PC-9 (cell line): ENCODE results near the gene CRADD. TPM values are rescaled to one million over a fixed set of nuclear protein-coding genes. Genes with fewer than 3 reads are reported as not detected.

ENCODE experiments used
- BruUV-seq: library from RNA; stranded (reverse); fragments of 400-500 nt; replicated peaks from 2 replicates; lab custom pipeline; 2021; lab: Mats Ljungman, UMichigan
- CTCF ChIA-PET: fragments of 300-600 bp; sonication (Branson Sonifier 250); formaldehyde crosslinking; loops from one replicate; lab custom pipeline; 2022; ENCODE audit warnings: antibody characterized with exemption; lab: Charles Lee
- POLR2A ChIA-PET: fragments of 300-600 bp; sonication (Branson Sonifier 250); formaldehyde crosslinking; loops from one replicate; lab custom pipeline; 2022; ENCODE audit warnings: antibody characterized with exemption; ENCODE audit not compliant: unreplicated experiment; lab: Charles Lee
- DNase-seq, 2 experiments: peaks; one replicate each; pipeline versions ENCODE4 v3.0.0 to v3.0.0-alpha.2; 2015 to 2022; ENCODE audit warnings: mixed read lengths in 1 of 2
- H2AFZ ChIP-seq: fragments of 200-600 bp; sonication (generic); 2 replicates; pipeline ENCODE4 v1.8.1; 2017; ENCODE audit warnings: antibody characterized with exemption
- H3F3A ChIP-seq: fragments of 200-600 bp; sonication (generic); 2 replicates; pipeline ENCODE4 v1.8.1; 2017; ENCODE audit warnings: antibody characterized with exemption, mild to moderate bottlenecking, low read depth; ENCODE audit not compliant: insufficient read depth
- H3K27ac ChIP-seq: fragments of 200-600 bp; sonication (generic); 2 replicates; pipeline ENCODE4 v1.6.1; 2016; ENCODE audit warnings: mixed run types
- H3K27me3 ChIP-seq: fragments of 200-600 bp; sonication (generic); 2 replicates; pipeline ENCODE4 v1.6.1; 2016; ENCODE audit warnings: low read depth, mixed run types; ENCODE audit not compliant: insufficient read depth
- H3K36me3 ChIP-seq: fragments of 200-600 bp; sonication (generic); 2 replicates; pipeline ENCODE4 v1.6.1; 2016; ENCODE audit warnings: low read depth, mixed run types
- H3K4me1 ChIP-seq: fragments of 200-600 bp; sonication (generic); replicated peaks from 2 replicates; pipeline ENCODE4 v1.6.1; 2016; ENCODE audit warnings: mixed run types; ENCODE audit not compliant: insufficient read depth
- H3K4me2 ChIP-seq: fragments of 200-600 bp; sonication (generic); 2 replicates; pipeline ENCODE4 v1.6.1; 2017; ENCODE audit warnings: mixed run types
- H3K4me3 ChIP-seq: fragments of 200-600 bp; sonication (generic); 2 replicates; pipeline ENCODE4 v1.6.1; 2016; ENCODE audit warnings: mixed run types
- H3K79me2 ChIP-seq: fragments of 200-600 bp; sonication (generic); 2 replicates; pipeline ENCODE4 v1.6.1; 2017; ENCODE audit warnings: low read depth, mixed run types
- H3K9me2 ChIP-seq: fragments of 200-600 bp; sonication (generic); 2 replicates; pipeline ENCODE4 v1.8.1; 2017; ENCODE audit warnings: mild to moderate bottlenecking; ENCODE audit not compliant: insufficient read depth
- H3K9me3 ChIP-seq: fragments of 200-600 bp; sonication (generic); 2 replicates; pipeline ENCODE4 v1.8.1; 2016; ENCODE audit warnings: low read depth; ENCODE audit not compliant: insufficient read depth
- H4K20me1 ChIP-seq: fragments of 200-600 bp; sonication (generic); 2 replicates; pipeline ENCODE4 v1.8.1; 2017; ENCODE audit not compliant: insufficient read depth
- CTCF ChIP-seq: fragments of 200-600 bp; sonication (generic); conservative IDR thresholded peaks from 2 replicates; pipeline ENCODE4 v1.6.1; 2017; ENCODE audit warnings: mixed run types, antibody characterized with exemption, mild to moderate bottlenecking, moderate library complexity
- EZH2 ChIP-seq: fragments of 200-600 bp; sonication (generic); IDR thresholded peaks from 2 replicates; pipeline ENCODE4 v1.8.0; 2017; ENCODE audit warnings: antibody characterized with exemption, low read depth
- intact Hi-C: fragments of 100-400 bp; cut with micrococcal nuclease; formaldehyde crosslinking; loops from one replicate; pipeline ENCODE4 v1.10.0; 2022; ENCODE audit not compliant: unreplicated experiment
- total RNA-seq: library from RNA; stranded (reverse); gene quantifications from 2 replicates; pipeline ENCODE4 v1.2.3, GENCODE V29; 2021

Gene CRADD
- total RNA-seq, 1 experiment from 2014 or later = 7.6 TPM

- Histone ChIP-seq H3K27ac (no peak overlapping the region), H3K9me2 (peaks cover 6% of the 10 kb centered on the region; the same call in 1 of the 2 replicates), H3K4me3 (no peak overlapping the region), H3K79me2 (no peaks in the 10 kb centered on the region), H3F3A (0 out of 2 replicates have a peak, but pooled peaks cover 2% of the 10 kb centered on the region), H3K36me3 (no peaks in the 10 kb centered on the region), H3K9me3 (no peaks in the 10 kb centered on the region), H3K27me3 (no peaks in the 10 kb centered on the region), H3K4me2 (no peak overlapping the region), H4K20me1 (no peaks in the 10 kb centered on the region), H3K4me1 (no peaks in the 10 kb centered on the region; the same call in 1 of the 2 replicates), H2AFZ (no peak overlapping the region)
- BruUV-seq = no TSS peak
- TF ChIP-seq EZH2 = no peak
- no peak for DNase-seq
- intact Hi-C loops = no loop called here
- ChIA-PET CTCF (no interaction called here), POLR2A (no interaction called here)
Observed at GRCh38 chr12:93916402-93916801, 239.2 kb downstream of the CRADD start.

- Histone ChIP-seq H3K4me1 (no peaks in the 10 kb centered on the region; the same call in 1 of the 2 replicates), H4K20me1 (no peaks in the 10 kb centered on the region), H3K27me3 (no peaks in the 10 kb centered on the region), H3K9me3 (no peaks in the 10 kb centered on the region), H3K79me2 (no peaks in the 10 kb centered on the region), H3K36me3 (no peaks in the 10 kb centered on the region), H3K4me3 (no peak overlapping the region), H3F3A (0 out of 2 replicates have a peak, but pooled peaks cover 5% of the 10 kb centered on the region), H3K4me2 (no peak overlapping the region), H3K27ac (no peak overlapping the region), H2AFZ (no peak overlapping the region), H3K9me2 (peaks cover 6% of the 10 kb centered on the region; the same call in 1 of the 2 replicates)
- ChIA-PET CTCF (no interaction called here), POLR2A (no interaction called here)
- TF ChIP-seq EZH2 = no peak
- no peak for TF ChIP-seq CTCF
- intact Hi-C loops = no loop called here
- no TSS peak for BruUV-seq
- DNase-seq = no peak
Observed at GRCh38 chr12:93918262-93918661, 241.1 kb downstream of the CRADD start.

- Histone ChIP-seq H3K4me3 (no peak overlapping the region), H3K36me3 (no peaks in the 10 kb centered on the region), H3F3A (0 out of 2 replicates have a peak, but pooled peaks cover 5% of the 10 kb centered on the region), H3K27ac (no peak overlapping the region), H3K4me2 (no peak overlapping the region), H2AFZ (no peak overlapping the region), H4K20me1 (no peaks in the 10 kb centered on the region), H3K4me1 (no peaks in the 10 kb centered on the region; the same call in 1 of the 2 replicates), H3K9me3 (no peaks in the 10 kb centered on the region), H3K27me3 (no peaks in the 10 kb centered on the region), H3K79me2 (no peaks in the 10 kb centered on the region), H3K9me2 (peaks cover 6% of the 10 kb centered on the region; the same call in 1 of the 2 replicates)
- intact Hi-C loops = no loop called here
- CTCF ChIA-PET = no interaction called here
- TF ChIP-seq CTCF (no peak), EZH2 (no peak)
- no peak for DNase-seq
- BruUV-seq = no TSS peak
- POLR2A ChIA-PET = no interaction called here
Observed at GRCh38 chr12:93918900-93919299, 241.7 kb downstream of the CRADD start.

GRCh38 chr12:93921521-93921920 lies 244.3 kb downstream of the CRADD start:
- Histone ChIP-seq H3K27ac (no peak overlapping the region), H3K27me3 (no peaks in the 10 kb centered on the region), H3K4me3 (no peak overlapping the region), H3K9me2 (no peaks in the 10 kb centered on the region), H3K36me3 (no peaks in the 10 kb centered on the region), H2AFZ (no peak overlapping the region), H3K79me2 (no peaks in the 10 kb centered on the region), H3K9me3 (no peaks in the 10 kb centered on the region), H3K4me1 (no peaks in the 10 kb centered on the region; the same call in 1 of the 2 replicates), H4K20me1 (no peaks in the 10 kb centered on the region), H3F3A (0 out of 2 replicates have a peak, but pooled peaks cover 5% of the 10 kb centered on the region), H3K4me2 (no peak overlapping the region)
- no TSS peak for BruUV-seq
- ChIA-PET CTCF (no interaction called here), POLR2A (no interaction called here)
- TF ChIP-seq CTCF = no peak
- no peak for TF ChIP-seq EZH2
- no peak for DNase-seq
- intact Hi-C loops = no loop called here
